GM23248 (cell line): ENCODE results near the gene PRMT5. TPM values are rescaled to one million over a fixed set of nuclear protein-coding genes. Genes with fewer than 3 reads are reported as not detected.

Experiments used
- DNase-seq: peaks from one replicate; pipeline ENCODE4 v3.0.0-alpha.2; 2015
- H2AFZ ChIP-seq: fragments of 200-600 bp; sonication (generic); 2 replicates; pipeline ENCODE4 v1.6.1; 2016; ENCODE audit warnings: antibody characterized with exemption
- H3F3A ChIP-seq: fragments of 200-600 bp; sonication (generic); 2 replicates; pipeline ENCODE4 v1.6.1; 2016; ENCODE audit warnings: mild to moderate bottlenecking, antibody characterized with exemption, mixed run types; ENCODE audit not compliant: insufficient read depth
- H3K27ac ChIP-seq: fragments of 200-600 bp; sonication (generic); 2 replicates; pipeline ENCODE4 v1.5.1; 2016; ENCODE audit warnings: mild to moderate bottlenecking
- H3K27me3 ChIP-seq: fragments of 200-600 bp; sonication (generic); replicated peaks from 2 replicates; pipeline ENCODE4 v1.6.1; 2016; ENCODE audit warnings: mild to moderate bottlenecking; ENCODE audit not compliant: insufficient read depth
- H3K36me3 ChIP-seq: fragments of 200-600 bp; sonication (generic); 2 replicates; pipeline ENCODE4 v1.6.1; 2016; ENCODE audit warnings: low read depth, mild to moderate bottlenecking
- H3K4me1 ChIP-seq: fragments of 200-600 bp; sonication (generic); 2 replicates; pipeline ENCODE4 v1.6.1; 2016; ENCODE audit warnings: mild to moderate bottlenecking; ENCODE audit not compliant: insufficient read depth
- H3K4me2 ChIP-seq: fragments of 200-600 bp; sonication (generic); one replicate; pipeline ENCODE4 v1.6.1; 2016; ENCODE audit warnings: mild to moderate bottlenecking; ENCODE audit not compliant: unreplicated experiment
- H3K4me3 ChIP-seq: fragments of 200-600 bp; sonication (generic); 2 replicates; pipeline ENCODE4 v1.5.1; 2016; ENCODE audit warnings: mild to moderate bottlenecking
- H3K79me2 ChIP-seq: fragments of 200-600 bp; sonication (generic); 2 replicates; pipeline ENCODE4 v1.6.1; 2016; ENCODE audit warnings: mild to moderate bottlenecking; ENCODE audit not compliant: insufficient read depth
- H3K9ac ChIP-seq: fragments of 200-600 bp; sonication (generic); 2 replicates; pipeline ENCODE4 v1.6.1; 2016; ENCODE audit warnings: mild to moderate bottlenecking
- H3K9me2 ChIP-seq: fragments of 200-600 bp; sonication (generic); 2 replicates; pipeline ENCODE4 v1.6.1; 2016; ENCODE audit warnings: mixed run types, mild to moderate bottlenecking, moderate library complexity; ENCODE audit not compliant: insufficient read depth
- H3K9me3 ChIP-seq: fragments of 200-600 bp; sonication (generic); one replicate; pipeline ENCODE4 v1.6.1; 2017; ENCODE audit warnings: low read depth
- H4K20me1 ChIP-seq: fragments of 200-600 bp; sonication (generic); 2 replicates; pipeline ENCODE4 v1.6.0; 2016; ENCODE audit not compliant: insufficient read depth
- EZH2 ChIP-seq: fragments of 200-600 bp; sonication (generic); IDR thresholded peaks from 2 replicates; pipeline ENCODE4 v1.6.1; 2018; ENCODE audit warnings: antibody characterized with exemption, mild to moderate bottlenecking; ENCODE audit not compliant: insufficient read depth, poor library complexity, severe bottlenecking
- EZH2phosphoT487 ChIP-seq: fragments of 200-600 bp; sonication (generic); IDR thresholded peaks from 2 replicates; pipeline ENCODE4 v1.6.1; 2018; ENCODE audit warnings: antibody characterized with exemption, moderate library complexity, mild to moderate bottlenecking, low read depth; ENCODE audit not compliant: insufficient read depth
- WGBS, 2 experiments: methylation state at CpG; one replicate each; pipeline ENCODE4 v1.1.6; 2015 to 2017; ENCODE audit warnings: low lambda C conversion rate in 2 of 2, low coverage in 1 of 2; ENCODE audit errors: missing lambda C conversion rate in 2 of 2; 5-methylcytosine and 5-hydroxymethylcytosine counted together
- in situ Hi-C: fragments of 300-500 bp; cut with MboI; formaldehyde crosslinking; loops from 2 replicates; pipeline ENCODE4 v1.15.0; 2020
- polyA plus RNA-seq: library from polyadenylated mRNA; unstranded; fragments of >200 nt; fragmentation: Nextera tagmentation; extraction: Ambion mirVana; gene quantifications from 2 replicates; pipeline ENCODE4 v1.2.1, GENCODE V29; 2016
- total RNA-seq: library from RNA; depleted of rRNA; stranded (reverse); fragments of >200 nt; shearing (Covaris generic); gene quantifications from 2 replicates; pipeline ENCODE4 v1.2.3, GENCODE V29; 2014

The PRMT5 gene
- total and polyA plus RNA-seq, 2 experiments from 2014 or later = 61.0 to 80.1 TPM

- Histone ChIP-seq H2AFZ (no peak overlapping the region), H3F3A (peaks cover 23% of the 10 kb centered on the region), H3K9ac (no peak overlapping the region), H3K79me2 (no peaks in the 10 kb centered on the region), H3K4me1 (peaks cover 23% of the 10 kb centered on the region), H3K36me3 (no peaks in the 10 kb centered on the region), H3K4me3 (no peak overlapping the region), H3K27me3 (no peaks in the 10 kb centered on the region), H3K4me2 (no peak overlapping the region), H3K9me3 (no peaks in the 10 kb centered on the region), H3K27ac (no peak overlapping the region), H3K9me2 (no peaks in the 10 kb centered on the region), H4K20me1 (no peaks in the 10 kb centered on the region)
- in situ Hi-C loops = no loop called here
- 97 to 100% methylated on average over 1 of the region's 1 CpG for WGBS, 2 experiments
- no peak for TF ChIP-seq EZH2
- DNase-seq = no peak
These were observed 33.8 kb downstream of the PRMT5 start for GRCh38 chr14:22895402-22895801.

GRCh38 chr14:22893706-22894105, 35.5 kb downstream of the PRMT5 start:
- TF ChIP-seq EZH2 (no peak), EZH2phosphoT487 (no peak)
- H3F3A ChIP-seq = peaks cover 10% of the 10 kb centered on the region
- in situ Hi-C loops = no loop called here
- no peak overlapping the region for H2AFZ ChIP-seq
- H3K27ac ChIP-seq = no peak overlapping the region
- no peaks in the 10 kb centered on the region for H3K27me3 ChIP-seq
- no peak for DNase-seq
- H3K4me3 ChIP-seq = no peak overlapping the region
- peaks cover 9% of the 10 kb centered on the region for H3K4me1 ChIP-seq
- no peak overlapping the region for H3K4me2 ChIP-seq
- H3K9me2 ChIP-seq = no peaks in the 10 kb centered on the region
- no peaks in the 10 kb centered on the region for H4K20me1 ChIP-seq
- H3K79me2 ChIP-seq = no peaks in the 10 kb centered on the region
- H3K9ac ChIP-seq = no peak overlapping the region
- 90 to 94% methylated on average over 4 of the region's 4 CpGs for WGBS, 2 experiments
- no peaks in the 10 kb centered on the region for H3K36me3 ChIP-seq
- H3K9me3 ChIP-seq = no peaks in the 10 kb centered on the region

DNA sequence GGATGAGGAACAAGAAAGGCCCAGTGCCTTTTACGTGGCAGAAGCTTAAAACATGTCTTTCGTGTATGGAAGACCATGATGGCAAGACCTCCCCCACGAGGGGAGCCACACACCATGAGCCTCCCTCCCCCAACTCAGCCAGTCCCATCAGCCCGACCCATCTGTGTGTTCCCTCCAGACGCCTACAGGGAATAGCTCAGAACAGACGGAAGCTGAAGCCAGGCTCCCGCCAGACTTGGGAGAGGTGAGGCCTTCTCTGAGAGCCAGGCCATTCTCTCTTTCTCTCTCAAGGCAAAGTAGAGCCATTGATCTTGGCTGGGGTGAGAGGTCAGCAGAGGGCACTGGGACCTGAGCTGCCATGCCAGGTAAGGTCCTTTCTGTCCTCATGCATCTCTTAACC, 36.7 kb downstream of the PRMT5 start:
- Histone ChIP-seq H4K20me1 (no peaks in the 10 kb centered on the region), H2AFZ (no peak overlapping the region), H3K27ac (no peak overlapping the region), H3K4me3 (no peak overlapping the region), H3K36me3 (no peaks in the 10 kb centered on the region), H3K27me3 (no peaks in the 10 kb centered on the region), H3K79me2 (no peaks in the 10 kb centered on the region), H3K9ac (no peak overlapping the region), H3K4me1 (no peaks in the 10 kb centered on the region), H3K4me2 (no peak overlapping the region), H3K9me2 (no peaks in the 10 kb centered on the region), H3F3A (peaks cover 2% of the 10 kb centered on the region), H3K9me3 (no peaks in the 10 kb centered on the region)
- 81 to 86% methylated on average over 7 of the region's 7 CpGs for WGBS, 2 experiments
- DNase-seq = no peak
- TF ChIP-seq EZH2phosphoT487 = no peak
- no peak for TF ChIP-seq EZH2
- in situ Hi-C loops = no loop called here

GRCh38 chr14:22890416-22890815, 38.8 kb downstream of the PRMT5 start:
- Histone ChIP-seq H3K79me2 (no peaks in the 10 kb centered on the region), H3K9ac (no peak overlapping the region), H3K27me3 (no peaks in the 10 kb centered on the region), H3K9me3 (no peaks in the 10 kb centered on the region), H3K4me2 (no peak overlapping the region), H3F3A (peaks cover 5% of the 10 kb centered on the region; the same call in 1 of the 2 replicates), H3K36me3 (no peaks in the 10 kb centered on the region), H3K4me1 (no peaks in the 10 kb centered on the region), H2AFZ (no peak overlapping the region), H3K4me3 (no peak overlapping the region), H4K20me1 (no peaks in the 10 kb centered on the region), H3K27ac (no peak overlapping the region), H3K9me2 (no peaks in the 10 kb centered on the region)
- 65 to 67% methylated on average over 1 of the region's 1 CpG for WGBS, 2 experiments
- TF ChIP-seq EZH2 = no peak
- no peak for TF ChIP-seq EZH2phosphoT487
- no peak for DNase-seq
- in situ Hi-C loops = no loop called here

GRCh38 chr14:22888662-22889061, 40.5 kb downstream of the PRMT5 start:
- no peak overlapping the region for H3K4me3 ChIP-seq
- H3K27ac ChIP-seq = no peak overlapping the region
- no peaks in the 10 kb centered on the region for H3K9me2 ChIP-seq
- H3K4me1 ChIP-seq = no peaks in the 10 kb centered on the region
- H3K79me2 ChIP-seq = no peaks in the 10 kb centered on the region
- H3K27me3 ChIP-seq = no peaks in the 10 kb centered on the region
- no peak for DNase-seq
- no peak overlapping the region for H3K9ac ChIP-seq
- TF ChIP-seq EZH2 = no peak
- in situ Hi-C loops = no loop called here
- no peak overlapping the region for H2AFZ ChIP-seq
- no peaks in the 10 kb centered on the region for H4K20me1 ChIP-seq
- H3F3A ChIP-seq = peaks cover 5% of the 10 kb centered on the region; the same call in 1 of the 2 replicates
- 40 to 56% methylated on average over 1 to 3 of the region's 4 CpGs for WGBS, 2 experiments
- no peak overlapping the region for H3K4me2 ChIP-seq
- no peaks in the 10 kb centered on the region for H3K9me3 ChIP-seq
- H3K36me3 ChIP-seq = no peaks in the 10 kb centered on the region
